ENCODE results near the gene GRIFIN.

DNA sequence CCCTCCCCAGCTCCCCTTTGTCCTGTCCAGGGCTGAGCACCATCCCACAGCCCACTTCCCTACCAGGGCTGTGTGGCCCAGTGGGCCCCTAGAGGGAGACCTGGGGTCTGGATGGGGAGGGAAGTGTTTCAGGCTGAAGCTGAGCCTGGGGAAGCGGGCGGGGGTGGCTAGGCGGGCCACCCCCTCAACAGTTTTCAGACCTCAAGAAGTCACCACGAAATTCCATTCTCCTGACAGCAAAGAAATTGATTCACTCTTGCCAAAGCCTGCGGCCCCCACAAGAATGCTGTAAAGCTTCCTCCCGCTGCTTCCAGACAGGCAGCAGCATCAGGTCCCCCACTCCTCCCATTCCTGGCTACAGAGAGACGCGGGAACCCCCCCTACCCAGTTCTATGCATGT lies 40.8 kb upstream of the GRIFIN start:
- TF ChIP-seq CTCF (IDR thresholded peaks at IDR 0.05; ENCODE audit: poor library complexity) (no peak), EZH2 (IDR thresholded peaks at IDR 0.05; ENCODE audit: borderline replicate concordance) (no peak)

Data from hepatocyte (in vitro differentiated cells).